NB4 (cell line): ENCODE data around the gene CCDC102B.

ENCODE experiments used
- CTCF ChIP-seq: IDR thresholded peaks from one replicate; pipeline ENCODE4 v1.5.1; 2012; ENCODE audit warnings: low read depth, low read length
- POLR2A ChIP-seq: IDR thresholded peaks from 2 replicates; pipeline ENCODE4 v1.6.1; 2011; ENCODE audit warnings: mild to moderate bottlenecking; ENCODE audit not compliant: insufficient read length; ENCODE audit errors: extremely low read depth

- TF ChIP-seq CTCF, result no peak
- no peak for TF ChIP-seq POLR2A
Observed at GRCh38 chr18:68915061-68915460, 117.2 kb downstream of the CCDC102B start.
